Activated CD4-positive, CD25-positive, alpha-beta regulatory T cell treated with anti-CD3 and anti-CD28 coated beads, Interleukin-2, amount 50 U/mL, for 72 hours (primary cell): ENCODE results near the gene HFE.

Source experiments
- DNase-seq: peaks from one replicate; pipeline ENCODE4 v3.0.0; 2021

HFE gene

DNA sequence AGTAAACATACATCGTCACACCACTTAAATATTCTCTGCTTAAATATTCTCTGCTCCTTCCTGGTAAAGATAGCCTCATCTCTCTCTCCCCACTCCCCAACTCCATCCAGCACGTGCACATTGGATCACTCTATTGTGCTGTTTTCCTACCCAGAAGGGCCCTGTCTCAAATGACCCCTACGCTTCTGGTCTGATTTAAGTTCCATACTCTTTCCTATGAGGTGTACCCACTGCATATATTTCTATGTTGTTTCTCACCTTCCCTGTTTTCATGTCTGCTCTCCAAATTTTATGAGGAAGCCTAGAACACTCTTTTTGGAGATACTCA, 53.7 kb downstream of the HFE start:
- DNase-seq: no peak

DNA sequence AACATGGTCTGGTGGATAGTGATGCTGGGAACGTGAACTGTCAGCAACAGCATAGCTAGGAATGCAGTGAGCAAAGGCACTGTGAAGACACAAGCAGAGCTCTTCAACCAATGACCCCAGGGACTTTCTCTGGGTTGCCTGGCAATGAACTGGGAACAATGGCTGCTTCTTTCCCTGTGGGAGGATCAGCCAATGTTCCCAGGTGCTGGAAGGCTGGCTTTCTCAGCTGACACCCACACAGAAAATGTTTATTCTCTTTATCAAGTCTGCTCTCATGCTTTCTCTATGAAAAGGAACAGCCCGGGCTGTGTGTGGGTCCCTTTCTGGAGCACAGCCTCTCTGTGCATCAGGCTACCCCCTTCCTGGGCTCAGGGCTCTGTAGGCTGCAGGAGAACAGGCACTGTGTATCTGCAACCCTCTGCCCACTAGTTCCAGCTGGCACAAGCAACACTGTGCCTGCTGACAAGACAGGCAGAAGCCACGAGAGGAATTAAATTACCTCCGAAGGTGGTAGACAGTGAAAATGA, 54.2 kb downstream of the HFE start:
- DNase-seq: no peak

- no peak for DNase-seq
Observed at GRCh38 chr6:26142026-26142425, 54.8 kb downstream of the HFE start.
